Lung (tissue), 12 donors: ENCODE results near the gene SLC39A12. TPM values are rescaled to one million over a fixed set of nuclear protein-coding genes. Genes with fewer than 3 reads are reported as not detected.
"Not testable (repeated sequence)": the region's sequence is repeated elsewhere in the genome, so short reads cannot be mapped to it uniquely, and the experiment has no call there.

Experiments used
- ATAC-seq: fragments of 200-7000 bp; cut with Tn5 transposase; one replicate; pipeline ENCODE4 v1.9.1; 2020; ENCODE audit warnings: moderate number of reproducible peaks; ENCODE audit not compliant: insufficient read depth, low FRiP score
- DNase-seq, 3 donors: peaks; one replicate each; pipeline ENCODE4 v3.0.0-alpha.2; 2013 to 2017
- H3K27ac ChIP-seq, 2 donors: one replicate each; pipeline ENCODE4 v1.5.1; 2013; ENCODE audit warnings: mild to moderate bottlenecking in 2 of 2, moderate library complexity in 2 of 2, control low read depth in 1 of 2, inconsistent platforms in 1 of 2, low read depth in 1 of 2, low read length in 1 of 2
- H3K27me3 ChIP-seq, 3 donors: one replicate each; pipeline ENCODE4 v1.5.1; 2013; ENCODE audit warnings: low read length in 2 of 3; ENCODE audit not compliant: control insufficient read depth in 3 of 3, insufficient read depth in 3 of 3
- H3K36me3 ChIP-seq, 4 donors: one replicate each; pipeline ENCODE4 v1.5.1; 2013; ENCODE audit warnings: low read length in 4 of 4, mild to moderate bottlenecking in 1 of 4, moderate library complexity in 1 of 4; ENCODE audit not compliant: control insufficient read depth in 4 of 4, insufficient read depth in 4 of 4
- H3K4me1 ChIP-seq, 5 donors: one replicate each; pipeline ENCODE4 v1.5.1; 2013; ENCODE audit warnings: low read length in 5 of 5, mild to moderate bottlenecking in 2 of 5, moderate library complexity in 1 of 5; ENCODE audit not compliant: control insufficient read depth in 5 of 5, insufficient read depth in 5 of 5
- H3K4me3 ChIP-seq: one replicate; pipeline ENCODE4 v1.5.1; 2013; ENCODE audit warnings: mild to moderate bottlenecking, control low read depth, moderate library complexity
- H3K9ac ChIP-seq, 2 donors: one replicate each; pipeline ENCODE4 v1.5.1; 2013; ENCODE audit warnings: low read length in 2 of 2, control low read depth in 1 of 2; ENCODE audit not compliant: insufficient read depth in 1 of 2
- H3K9me3 ChIP-seq, 4 donors: one replicate each; pipeline ENCODE4 v1.5.1; 2013; ENCODE audit warnings: low read length in 3 of 4, mild to moderate bottlenecking in 1 of 4, moderate library complexity in 1 of 4; ENCODE audit not compliant: control insufficient read depth in 4 of 4, insufficient read depth in 3 of 4
- WGBS, 2 donors: extraction: QIAGEN DNeasy Blood & Tissue Kit; methylation state at CpG; one replicate each; pipeline ENCODE4 v1.1.7; 2013; 5-methylcytosine and 5-hydroxymethylcytosine counted together
- polyA plus RNA-seq, 2 donors: library from polyadenylated mRNA; stranded (reverse); fragments of 200-250 nt; gene quantifications; one replicate each; pipeline ENCODE4 v1.2.1, GENCODE V29; 2013
- total RNA-seq, 2 donors: library from RNA; depleted of rRNA in 1 of 2; stranded (reverse); fragments of >200 nt in 1 of 2; gene quantifications; one replicate each; pipeline ENCODE4 v1.2.1, GENCODE V29; 2014 to 2021
- TF ChIP-seq, protein P1 (sequence below): IDR thresholded peaks from 2 replicates; pipeline ENCODE4 v1.5.1; 2012; ENCODE audit warnings: mild to moderate bottlenecking; ENCODE audit errors: control extremely low read depth, extremely low read depth
- donor health status: control.
- donor health status: control.
- donor health status: Bipolar disorder and iron deficiency.
- donor health status: healthy.
- donor health status: DM: yes; HTN: yes; CAD: no.

Gene SLC39A12
- total and polyA plus RNA-seq, 4 donors: 0.03 to 0.26 TPM; not detected in 2

- 72 to 85% methylated on average over 3 of the region's 3 CpGs for WGBS, 2 donors
- no peaks in the 10 kb centered on the region for H3K4me1 ChIP-seq
- TF ChIP-seq, protein P1, sequence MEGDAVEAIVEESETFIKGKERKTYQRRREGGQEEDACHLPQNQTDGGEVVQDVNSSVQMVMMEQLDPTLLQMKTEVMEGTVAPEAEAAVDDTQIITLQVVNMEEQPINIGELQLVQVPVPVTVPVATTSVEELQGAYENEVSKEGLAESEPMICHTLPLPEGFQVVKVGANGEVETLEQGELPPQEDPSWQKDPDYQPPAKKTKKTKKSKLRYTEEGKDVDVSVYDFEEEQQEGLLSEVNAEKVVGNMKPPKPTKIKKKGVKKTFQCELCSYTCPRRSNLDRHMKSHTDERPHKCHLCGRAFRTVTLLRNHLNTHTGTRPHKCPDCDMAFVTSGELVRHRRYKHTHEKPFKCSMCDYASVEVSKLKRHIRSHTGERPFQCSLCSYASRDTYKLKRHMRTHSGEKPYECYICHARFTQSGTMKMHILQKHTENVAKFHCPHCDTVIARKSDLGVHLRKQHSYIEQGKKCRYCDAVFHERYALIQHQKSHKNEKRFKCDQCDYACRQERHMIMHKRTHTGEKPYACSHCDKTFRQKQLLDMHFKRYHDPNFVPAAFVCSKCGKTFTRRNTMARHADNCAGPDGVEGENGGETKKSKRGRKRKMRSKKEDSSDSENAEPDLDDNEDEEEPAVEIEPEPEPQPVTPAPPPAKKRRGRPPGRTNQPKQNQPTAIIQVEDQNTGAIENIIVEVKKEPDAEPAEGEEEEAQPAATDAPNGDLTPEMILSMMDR: no peak
- no peaks in the 10 kb centered on the region for H3K27me3 ChIP-seq
- H3K9ac ChIP-seq: no peak overlapping the region
- H3K36me3 ChIP-seq: no peaks in the 10 kb centered on the region
- ATAC-seq (no peak), DNase-seq (no peak)
- peaks cover 0 to 5% (median 1%) of the 10 kb centered on the region in 4 donors for H3K9me3 ChIP-seq
- no peak overlapping the region for H3K4me3 ChIP-seq
- no peak overlapping the region for H3K27ac ChIP-seq
Observed at GRCh38 chr10:17943033-17943745, 8.5 kb upstream of the SLC39A12 start.

DNA sequence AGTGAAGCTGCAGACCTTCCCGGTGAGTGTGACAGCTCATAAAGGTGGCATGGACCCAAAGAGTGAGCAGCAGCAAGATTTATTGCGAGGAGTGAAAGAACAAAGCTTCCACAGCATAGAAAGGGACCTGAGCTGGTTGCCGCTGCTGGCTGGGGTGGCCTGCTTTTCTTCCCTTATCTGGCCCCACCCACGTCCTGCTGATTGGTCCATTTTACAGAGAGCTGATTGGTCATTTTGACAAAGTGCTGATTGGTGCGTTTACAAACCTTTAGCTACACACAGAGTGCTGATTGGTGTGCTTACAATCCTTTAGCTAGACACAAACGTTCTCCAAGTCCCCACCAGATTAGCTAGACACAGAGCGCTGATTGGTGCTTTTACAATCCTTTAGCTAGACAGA is 1.4 kb upstream of the SLC39A12 start:
- ATAC-seq, H3K4me1 ChIP-seq, H3K9ac ChIP-seq, DNase-seq, H3K36me3 ChIP-seq, H3K27me3 ChIP-seq, H3K4me3 ChIP-seq, H3K9me3 ChIP-seq, H3K27ac ChIP-seq: not testable (repeated sequence)
- WGBS, 2 donors: 84 to 89% methylated on average over 7 of the region's 7 CpGs

- H3K27me3 ChIP-seq: no peaks in the 10 kb centered on the region
- H3K9ac ChIP-seq: no peak overlapping the region
- WGBS, 2 donors: 94 to 96% methylated on average over 22 of the region's 22 CpGs
- no peak overlapping the region for H3K27ac ChIP-seq
- peaks cover 0 to 5% (median 0%) of the 10 kb centered on the region in 4 donors for H3K9me3 ChIP-seq
- peaks cover 0 to 1% (median 0%) of the 10 kb centered on the region in 4 donors for H3K36me3 ChIP-seq
- TF ChIP-seq, protein P1: no peak
- H3K4me3 ChIP-seq: no peak overlapping the region
- DNase-seq: no peak
- peaks cover 0 to 4% (median 0%) of the 10 kb centered on the region in 5 donors for H3K4me1 ChIP-seq
- no peak for ATAC-seq
Observed at GRCh38 chr10:17950726-17951125, 992 bp upstream of the SLC39A12 start.

DNA sequence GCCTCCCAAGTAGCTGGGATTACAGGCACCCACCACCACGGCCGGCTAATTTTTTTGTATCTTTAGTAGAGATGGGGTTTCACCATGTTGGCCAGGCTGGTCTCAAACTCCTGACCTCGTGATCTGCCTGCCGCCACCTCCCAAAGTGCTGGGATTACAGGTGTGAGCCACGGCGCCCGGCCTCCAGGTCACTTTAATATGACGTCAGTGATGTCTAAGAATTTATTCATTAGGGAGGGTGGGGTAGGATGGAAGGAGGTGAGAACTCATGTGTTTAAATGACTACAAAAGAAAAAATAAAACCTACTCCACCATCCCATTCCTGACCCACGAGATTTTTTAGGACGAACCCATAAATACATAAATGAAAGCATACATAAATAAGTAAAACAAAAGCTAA is 2.7 kb downstream of the SLC39A12 start:
- H3K9ac ChIP-seq, ATAC-seq, H3K4me3 ChIP-seq, H3K9me3 ChIP-seq, DNase-seq, H3K36me3 ChIP-seq, H3K4me1 ChIP-seq, H3K27ac ChIP-seq, H3K27me3 ChIP-seq: not testable (repeated sequence)
- WGBS, 2 donors: 90 to 91% methylated on average over 10 of the region's 10 CpGs
